Measurements from ENCODE around the gene SLC35F4.
"Not testable (repeated sequence)": the region's sequence is repeated elsewhere in the genome, so short reads cannot be mapped to it uniquely, and the experiment has no call there.

SLC35F4 gene

DNA sequence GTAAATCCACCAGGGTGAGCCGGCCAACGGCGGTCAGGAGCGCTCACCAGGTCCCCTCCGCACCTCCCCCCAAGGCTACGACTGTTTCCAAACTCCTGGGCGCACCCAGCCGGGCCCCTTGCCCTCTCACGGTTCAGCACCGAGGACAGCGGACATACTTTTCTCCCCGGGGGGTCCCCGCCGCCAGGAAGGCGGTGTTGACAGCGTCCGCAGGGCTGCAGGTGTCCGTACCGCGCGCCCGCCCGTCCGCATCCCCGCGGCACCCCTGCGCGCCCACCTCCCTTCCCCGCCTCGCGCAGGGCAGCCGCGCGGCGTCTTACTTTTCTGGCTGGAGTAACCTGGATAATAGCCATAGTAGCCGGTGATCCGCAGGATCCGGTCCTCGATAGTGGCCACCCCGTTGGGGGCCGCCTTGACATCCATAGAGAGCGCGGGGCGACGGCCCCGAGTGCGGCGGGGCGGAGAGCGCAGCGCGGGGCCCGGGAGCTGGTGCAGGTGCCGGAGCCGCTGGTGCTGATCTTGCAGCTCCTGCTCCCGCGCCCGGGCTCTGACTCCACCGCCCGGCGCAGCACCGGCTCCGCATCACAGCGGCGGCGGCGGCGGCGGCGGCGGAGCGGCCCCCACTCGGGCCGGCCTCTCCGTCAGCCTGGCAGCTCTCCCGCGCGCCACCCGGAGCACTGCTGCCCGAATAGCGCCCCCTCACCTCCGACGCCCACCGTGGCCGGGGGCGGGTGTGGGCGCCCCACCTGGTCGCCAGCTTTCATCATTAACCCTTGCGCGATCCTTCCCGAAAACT lies at the start of gene SLC35F4:
TSS of gene SLC35F4 (minus strand) at position 690 of the 796 bp plus-strand sequence.
- peak in 2 of 56 donors; percentile 5 to 32 for DNase-seq

DNA sequence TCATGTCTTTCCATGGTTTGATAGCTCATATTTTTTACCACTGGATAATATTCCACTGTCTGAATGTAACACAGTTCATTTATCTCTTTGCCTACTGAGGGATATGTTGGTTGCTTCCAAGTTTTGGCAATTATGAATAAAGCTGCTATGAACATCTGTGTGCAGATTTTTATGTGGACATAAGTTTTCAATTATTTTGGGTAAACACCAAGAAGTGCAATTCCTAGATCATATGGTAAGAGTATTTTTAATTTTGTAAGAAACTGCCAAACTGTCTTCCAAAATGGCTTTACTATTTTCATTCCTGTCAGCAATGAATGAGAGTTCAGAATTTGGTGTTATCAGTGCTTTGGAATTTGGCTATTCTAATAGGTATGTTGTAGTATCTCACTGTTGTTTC lies 43.7 kb upstream of the SLC35F4 start:
- DNase-seq = no peak

DNA sequence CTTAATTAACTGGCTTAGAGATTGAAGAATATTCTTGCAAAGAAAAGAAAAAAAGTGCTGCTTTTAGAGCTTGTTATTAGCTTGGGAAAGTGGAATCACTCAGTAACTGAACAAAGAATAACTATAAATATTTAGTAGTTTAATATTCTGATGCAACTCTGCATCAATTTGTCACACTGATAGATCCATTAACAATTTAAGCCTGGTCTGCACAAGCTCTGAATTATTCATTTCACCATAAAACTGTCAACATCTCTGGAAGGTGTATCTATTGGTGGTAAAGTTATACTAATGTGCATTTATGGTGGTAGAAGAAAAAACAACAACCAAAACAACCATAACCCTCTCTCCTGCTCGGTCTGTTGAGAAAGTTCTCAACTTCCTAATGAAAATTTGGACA lies 38.1 kb upstream of the SLC35F4 start:
- no peak for DNase-seq

DNA sequence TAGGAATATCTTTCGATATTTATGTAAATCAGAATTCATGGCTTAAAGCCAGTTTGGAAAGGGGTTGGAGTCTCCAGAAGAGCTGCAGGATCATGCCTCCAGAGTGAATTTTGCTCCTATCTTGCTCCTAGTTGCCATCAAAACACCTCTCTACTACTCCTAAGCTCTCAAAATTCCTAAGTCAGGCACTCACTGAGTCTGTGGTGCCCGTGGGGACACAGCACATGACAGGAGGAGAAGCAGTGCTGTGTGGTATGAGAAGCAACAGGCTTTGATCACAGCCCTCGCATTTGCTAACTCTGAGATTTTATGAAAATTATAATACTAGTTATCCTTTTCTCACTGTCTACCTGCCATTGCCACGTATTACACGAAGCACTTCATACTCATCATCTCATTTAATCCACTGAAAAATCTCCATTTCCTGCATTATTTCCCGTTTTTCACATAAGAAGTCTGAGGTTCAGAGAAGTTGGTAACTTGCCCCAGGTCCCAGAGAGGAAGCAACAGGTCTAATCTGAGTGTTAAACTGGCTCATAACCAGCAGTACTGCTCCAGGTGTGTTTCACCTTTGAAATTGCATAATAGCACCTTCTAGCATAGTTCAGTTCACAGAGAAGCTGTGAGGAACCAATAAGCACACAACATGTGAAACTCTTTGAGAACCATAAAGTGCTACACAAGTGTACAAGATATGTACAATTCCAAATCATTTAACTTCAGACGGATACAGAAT lies 33.1 kb upstream of the SLC35F4 start:
- no peak for DNase-seq

DNA sequence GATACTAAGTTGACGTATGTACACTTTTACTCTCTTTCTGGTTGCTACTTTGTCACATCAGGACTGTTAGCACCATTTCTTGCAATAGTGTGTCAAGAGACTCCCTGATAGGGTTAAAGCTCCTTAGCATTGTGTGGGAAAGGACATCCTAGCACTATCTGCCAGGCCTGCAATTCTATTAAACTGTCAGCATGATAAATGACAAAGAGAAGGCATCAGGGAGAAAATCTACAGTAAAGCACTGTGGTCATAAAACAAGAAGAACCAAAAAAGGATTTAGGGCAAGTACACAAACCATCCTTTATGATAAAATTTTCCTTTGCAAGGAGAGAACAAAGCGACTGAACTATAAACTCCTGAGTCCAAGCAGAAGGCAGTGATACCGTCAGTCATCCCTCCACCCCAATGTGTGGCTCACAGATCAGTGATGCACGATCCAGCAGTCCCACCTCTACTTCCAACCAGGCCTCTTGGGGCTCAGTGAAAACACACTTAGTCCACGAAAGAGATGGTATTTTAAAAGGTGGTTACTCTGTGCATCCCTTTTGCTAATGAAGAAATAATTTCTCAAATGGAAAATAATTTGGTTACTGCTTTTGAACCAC lies 31.4 kb upstream of the SLC35F4 start:
- no peak for DNase-seq

DNA sequence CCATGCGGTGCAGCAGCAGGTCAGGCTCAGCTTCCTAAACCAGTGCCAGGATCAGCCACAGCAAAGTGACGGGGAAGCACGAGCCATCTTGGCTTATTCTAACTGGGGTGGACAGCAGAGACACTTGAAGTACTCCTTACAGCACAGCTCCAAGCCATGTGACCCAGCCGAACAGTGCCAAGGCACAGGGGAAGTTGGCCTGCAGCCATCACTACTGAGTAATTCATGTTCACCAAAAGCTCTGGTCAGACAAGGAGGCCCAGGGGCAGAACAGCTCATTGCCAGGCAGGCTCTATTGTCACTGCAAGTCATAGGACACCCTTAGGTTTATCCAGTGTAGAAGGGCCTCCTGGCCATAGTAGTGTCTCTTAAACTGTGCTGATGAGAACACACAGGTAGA lies 23.4 kb upstream of the SLC35F4 start:
- peak in 22 of 56 donors; percentile 1 to 51 (median 27) for DNase-seq

DNA sequence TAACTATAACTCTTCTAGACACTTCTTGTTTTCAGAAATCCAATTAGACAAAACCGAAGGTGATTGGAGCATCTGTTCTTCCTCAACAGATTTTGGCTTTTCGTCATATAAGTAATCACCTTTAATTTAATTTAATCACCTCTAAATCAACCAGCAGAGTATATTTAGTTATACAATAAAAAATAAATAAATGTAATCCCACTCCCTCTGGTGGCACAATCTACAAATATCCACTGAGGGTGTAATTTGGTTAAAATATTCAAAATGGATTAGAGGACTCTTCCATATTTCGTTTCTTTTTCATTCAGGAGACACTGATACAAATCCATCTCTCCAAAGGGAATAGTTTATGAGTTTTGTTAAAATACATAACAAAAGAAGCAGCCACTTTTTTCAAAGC lies 18.3 kb upstream of the SLC35F4 start:
- no peak for DNase-seq

DNA sequence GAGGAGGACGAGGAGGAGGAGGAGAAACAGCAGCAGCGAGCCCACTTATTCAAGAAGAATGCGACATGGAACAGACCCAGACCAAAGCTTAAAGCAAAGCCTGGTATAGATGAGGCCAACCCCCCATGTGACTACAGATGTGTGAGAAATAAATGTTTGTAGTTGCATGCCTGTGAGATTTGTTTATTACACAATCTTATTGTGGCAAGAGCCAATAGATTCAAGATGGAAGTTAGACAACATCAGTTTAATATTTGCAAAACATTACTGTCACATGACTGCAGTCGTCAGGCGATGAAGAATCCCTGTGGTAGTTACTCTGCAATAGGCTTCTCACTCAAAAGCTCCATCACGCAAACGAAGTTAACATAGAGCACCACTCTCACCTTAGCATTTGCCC lies 17.2 kb upstream of the SLC35F4 start:
- no peak for DNase-seq

DNA sequence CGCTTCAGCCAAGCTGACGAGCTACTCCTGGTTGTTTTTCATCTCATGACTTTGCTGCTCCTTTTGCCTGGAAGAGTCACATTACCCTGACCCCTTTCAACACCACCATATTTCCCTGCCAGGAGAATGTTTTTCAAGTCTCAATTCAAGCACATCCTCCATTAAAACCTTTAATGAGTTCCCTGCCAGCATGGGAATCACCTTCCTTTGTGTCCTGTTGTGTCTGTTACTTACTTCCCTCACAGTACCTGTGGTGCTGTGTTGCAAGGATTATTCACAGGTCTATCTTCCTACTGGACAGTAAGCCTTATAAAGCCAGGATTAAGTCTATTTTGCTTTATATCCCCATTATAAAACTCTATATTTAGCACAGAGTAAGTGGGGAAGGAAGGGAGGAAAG lies 13.6 kb upstream of the SLC35F4 start:
- no peak for DNase-seq

DNA sequence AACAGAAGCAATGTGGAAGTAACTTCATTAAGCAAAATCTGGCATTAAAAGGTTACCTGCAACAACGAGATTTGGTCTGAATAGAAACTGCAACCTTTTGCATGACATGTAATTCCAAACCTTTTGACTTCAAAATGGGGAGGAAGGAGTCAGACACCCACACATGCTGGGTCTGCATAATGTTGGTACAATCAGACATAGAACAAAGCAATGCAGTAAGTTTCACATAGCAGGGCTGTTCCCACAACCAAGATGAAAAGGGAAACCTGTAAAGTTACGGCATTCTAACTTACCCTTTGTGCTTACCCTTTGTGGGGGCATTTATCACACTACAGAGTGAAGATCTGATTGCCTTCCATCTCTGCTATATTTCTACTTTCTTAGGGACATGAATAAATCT lies 10.1 kb upstream of the SLC35F4 start:
- DNase-seq = no peak

DNA sequence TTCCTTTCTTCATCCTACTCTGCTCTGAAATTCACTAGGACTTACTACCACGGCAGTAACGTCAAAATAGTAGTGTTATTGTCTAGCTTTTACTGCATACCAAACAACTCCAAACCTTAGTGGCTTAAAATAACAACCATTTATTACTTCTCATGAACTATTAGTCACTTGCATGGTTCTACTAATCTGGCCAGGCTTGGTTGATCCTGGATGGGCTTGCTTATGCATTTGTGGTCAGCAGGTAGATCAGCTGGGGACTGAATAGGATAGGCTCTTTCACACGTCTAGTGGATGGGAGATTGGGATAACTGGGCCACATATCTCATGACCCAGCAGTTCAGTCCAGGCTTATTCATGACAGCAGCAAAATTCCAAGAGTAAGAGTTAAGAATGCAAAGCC lies 9.4 kb upstream of the SLC35F4 start:
- no peak for DNase-seq

DNA sequence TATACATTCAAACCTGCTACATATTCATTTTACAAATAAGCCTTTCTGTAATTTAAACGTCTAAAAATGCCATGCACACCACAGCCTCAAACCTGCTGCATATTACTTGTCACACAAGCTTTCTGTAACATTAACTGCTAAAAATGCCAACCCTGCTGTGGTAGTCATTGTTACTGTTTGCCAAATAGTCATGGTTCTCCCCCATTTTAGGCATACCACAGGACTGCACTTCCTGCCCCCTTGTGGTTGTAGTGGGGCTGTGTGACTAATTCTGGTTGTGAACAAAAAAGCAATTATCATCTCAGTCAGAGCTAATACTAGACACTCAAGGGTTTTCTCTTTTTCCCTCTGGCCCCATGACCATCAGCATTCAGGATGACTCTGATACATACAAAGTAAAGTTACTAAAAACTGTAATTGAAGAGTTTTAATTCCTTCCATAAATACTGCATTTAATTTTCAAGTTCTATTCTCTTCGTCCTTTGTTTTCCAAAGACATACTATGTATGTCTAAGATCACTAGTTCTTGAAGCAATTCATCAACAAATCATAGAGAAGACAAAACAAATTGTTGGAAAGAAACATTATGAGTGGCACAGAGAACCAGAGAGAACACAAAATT lies 5.7 kb upstream of the SLC35F4 start:
- DNase-seq = peak in 7 of 56 donors; percentile 0 to 33 (median 9)

DNA sequence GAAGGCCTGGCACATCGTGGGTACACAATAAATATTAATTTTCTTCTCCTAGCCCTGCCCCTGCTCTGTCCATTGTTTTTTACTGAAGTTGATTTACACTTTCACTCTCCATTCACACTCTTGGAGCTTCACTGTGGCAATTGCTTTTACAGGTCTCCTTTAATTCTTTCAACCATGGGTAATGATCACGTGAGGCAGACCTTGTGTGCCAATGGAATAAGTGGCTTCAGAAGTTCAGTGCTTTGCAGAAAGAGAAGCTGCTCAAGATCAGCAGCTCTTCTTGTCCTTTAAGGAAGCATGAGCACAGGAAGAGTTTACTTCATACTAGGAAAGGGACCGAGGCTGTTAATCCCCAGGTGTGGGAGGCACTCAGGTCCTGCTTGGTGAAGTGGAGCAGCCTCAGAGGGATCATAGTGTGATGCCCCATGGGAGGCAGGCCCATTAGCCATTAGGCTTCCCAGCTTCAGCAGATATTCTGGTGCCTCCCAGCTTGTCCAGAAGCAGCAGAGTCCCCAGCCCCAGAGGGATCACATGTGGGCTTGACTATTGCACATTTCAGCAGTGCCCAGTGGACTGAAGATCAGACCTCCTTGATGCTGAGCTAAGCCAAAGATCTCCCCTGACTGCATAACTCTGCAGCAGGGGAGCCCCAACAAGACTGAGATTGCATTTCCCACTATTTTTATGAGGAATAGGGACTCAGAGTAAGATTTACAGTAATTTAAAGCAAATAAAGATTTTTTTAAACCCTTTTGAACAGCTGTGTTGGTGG lies 5.0 kb upstream of the SLC35F4 start:
- no peak for DNase-seq

DNA sequence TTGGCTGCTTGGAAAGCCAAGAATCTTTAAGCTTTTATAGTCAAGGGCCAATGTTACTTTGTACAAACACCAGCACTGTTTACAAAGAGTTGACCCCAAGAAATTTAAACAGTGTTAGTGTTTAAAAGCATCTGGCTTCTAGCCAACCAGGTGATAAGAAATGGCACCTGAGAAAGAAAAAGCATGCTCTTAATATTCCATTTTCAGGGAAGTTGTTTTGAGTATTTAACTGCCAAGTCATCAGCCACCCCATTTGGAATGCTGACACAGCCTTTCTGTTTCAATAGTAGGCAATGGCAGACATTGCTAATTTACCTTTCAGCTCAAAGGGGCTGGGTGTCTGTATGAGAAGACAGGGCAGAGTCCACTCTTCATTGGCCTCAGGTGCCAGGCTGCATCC lies 3.7 kb upstream of the SLC35F4 start:
- no peak for DNase-seq

DNA sequence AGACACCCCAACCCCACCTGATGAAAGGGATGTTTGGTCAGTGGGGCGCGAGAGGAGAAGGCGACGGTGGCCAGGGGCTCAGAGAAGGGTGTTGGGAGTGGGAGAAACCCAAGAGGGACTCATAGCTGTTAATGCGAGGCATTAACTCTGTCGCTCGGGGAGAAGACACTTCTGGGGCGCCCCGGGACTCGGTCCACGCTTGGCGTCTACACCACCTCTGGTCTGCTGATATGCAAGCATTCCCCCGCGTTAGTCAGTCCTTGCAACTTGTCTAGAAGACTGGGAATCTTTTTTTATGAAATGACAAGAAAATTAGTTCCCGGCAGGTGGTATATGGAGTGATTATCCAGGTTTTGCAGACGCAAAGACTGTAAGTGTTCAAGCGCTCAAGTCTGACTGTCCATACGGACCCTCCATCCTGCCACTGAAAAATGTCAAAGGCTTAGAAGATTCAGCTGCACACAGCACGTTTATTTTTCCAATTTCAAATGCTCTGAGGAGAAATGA lies 360 bp upstream of the SLC35F4 start:
- DNase-seq = no peak

DNA sequence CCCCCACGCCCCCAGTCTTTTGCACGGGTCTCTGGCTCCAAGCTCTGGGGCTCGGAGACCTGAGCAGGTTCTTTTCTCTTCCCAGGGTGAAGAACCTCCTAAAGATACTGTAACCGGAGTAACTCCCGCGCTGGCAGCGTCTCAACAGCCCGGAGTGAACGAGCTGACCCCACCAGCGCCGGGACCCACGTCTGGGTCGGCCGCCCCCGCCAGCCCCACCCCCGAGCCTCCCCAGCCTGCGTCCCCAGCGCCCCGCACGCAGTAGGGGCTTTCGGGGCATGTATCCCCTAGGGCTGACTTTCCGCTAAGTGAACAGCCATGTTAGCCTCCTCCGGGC lies 858 bp downstream of the SLC35F4 start:
- DNase-seq = no peak

DNA sequence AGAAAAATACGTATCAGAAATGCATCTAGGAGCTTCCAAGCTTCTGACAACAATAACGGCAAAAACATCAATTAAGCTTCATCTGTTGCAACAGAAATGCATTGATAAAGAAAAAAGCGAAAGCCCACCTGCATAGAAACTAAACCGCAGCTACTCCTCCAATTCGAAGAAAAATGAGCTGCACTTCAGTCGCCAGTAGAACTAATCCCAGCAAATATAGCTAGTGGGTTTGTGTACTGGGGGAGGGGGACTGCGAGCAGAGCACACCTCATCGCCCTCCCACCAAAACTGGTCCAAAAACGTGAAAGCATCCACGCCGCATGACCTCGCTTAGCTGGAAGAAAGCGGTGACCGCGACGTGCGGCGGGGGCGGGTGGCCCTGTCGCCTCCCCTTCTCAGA lies 1.2 kb downstream of the SLC35F4 start:
- no peak for DNase-seq

DNA sequence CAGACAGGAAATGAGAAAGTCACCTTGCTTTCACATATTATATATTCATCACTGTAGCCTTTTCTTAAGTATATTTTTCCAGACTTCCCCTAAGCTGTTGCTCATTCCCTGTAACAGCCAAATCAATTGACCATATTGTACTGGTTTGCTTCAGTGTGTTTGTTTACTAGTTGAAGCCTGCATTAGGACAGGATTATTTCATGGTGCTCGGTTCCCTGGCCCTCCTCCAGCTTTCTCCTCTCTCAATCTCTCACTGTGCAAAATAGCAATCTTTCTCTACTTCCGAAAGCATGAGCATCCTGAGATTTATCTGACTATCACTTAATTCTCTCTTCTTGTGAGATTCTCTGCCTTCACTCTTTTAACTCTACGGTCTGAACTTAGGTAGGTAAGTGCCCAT lies 2.4 kb downstream of the SLC35F4 start:
- DNase-seq = no peak

DNA sequence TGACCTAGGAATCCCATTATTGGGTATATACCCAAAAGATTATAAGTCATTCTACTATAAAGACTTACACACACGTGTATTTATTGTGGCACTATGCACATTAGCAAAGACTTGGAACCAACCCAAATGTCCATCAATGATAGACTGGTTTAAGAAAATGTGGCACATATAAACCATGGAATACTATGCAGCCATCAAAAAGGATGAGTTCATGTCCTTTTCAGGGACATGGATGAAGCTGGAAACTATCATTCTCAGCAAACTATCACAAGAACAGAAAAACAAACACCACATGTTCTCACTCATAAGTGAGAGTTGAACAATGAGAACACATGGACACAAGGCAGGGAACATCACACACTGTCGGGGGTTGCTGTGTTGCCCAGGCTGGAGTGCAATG lies 10.2 kb downstream of the SLC35F4 start:
- not testable (repeated sequence) for DNase-seq

DNA sequence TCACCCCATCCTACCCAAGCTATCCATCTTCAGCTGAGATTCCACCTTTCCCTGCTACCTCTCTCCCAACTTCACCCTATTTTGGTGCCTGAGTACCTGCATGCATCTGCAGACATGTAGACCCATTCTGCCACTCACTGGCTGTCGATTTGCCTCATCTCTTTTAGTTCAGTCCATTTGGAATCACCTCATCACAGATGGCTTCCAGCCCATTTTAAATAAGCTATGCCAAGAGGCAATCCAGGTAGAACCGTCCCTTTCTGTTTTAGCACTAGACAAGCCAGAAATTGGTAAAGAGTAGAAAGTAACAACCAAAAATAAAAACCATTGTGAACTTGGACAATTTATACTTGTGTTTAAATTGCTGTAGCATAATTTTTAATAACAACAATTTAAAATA lies 11.3 kb downstream of the SLC35F4 start:
- DNase-seq = no peak

DNA sequence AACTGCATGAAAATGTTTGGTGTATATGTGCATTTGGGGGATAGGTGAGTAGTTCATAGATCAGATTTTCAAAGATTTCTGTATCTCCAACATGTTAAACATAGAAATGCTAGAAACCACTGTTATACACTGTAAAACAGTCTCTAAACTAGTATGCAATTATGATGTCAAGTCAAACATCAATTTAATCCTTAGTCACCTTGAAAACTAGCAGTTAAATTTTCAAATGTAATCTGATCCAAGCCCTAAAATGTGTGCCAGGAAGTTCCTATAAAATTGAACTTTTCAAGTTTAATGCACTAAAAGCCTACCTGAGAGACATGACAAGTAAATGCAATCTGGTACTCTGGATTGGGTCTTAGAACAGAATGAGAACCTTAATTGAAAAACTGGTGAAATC lies 14.5 kb downstream of the SLC35F4 start:
- no peak for DNase-seq
